Neutrophil (primary cell): ENCODE measurements around the gene RAD54L.

Source experiments
- H3K27ac ChIP-seq: fragments of 200-600 bp; sonication (generic); 2 replicates; pipeline ENCODE4 v1.5.1; 2016; ENCODE audit warnings: mild to moderate bottlenecking, moderate library complexity
- H3K27me3 ChIP-seq: fragments of 200-600 bp; sonication (generic); 2 replicates; pipeline ENCODE4 v1.6.0; 2016; ENCODE audit warnings: mild to moderate bottlenecking
- H3K36me3 ChIP-seq: fragments of 200-600 bp; sonication (generic); 2 replicates; pipeline ENCODE4 v1.5.1; 2017
- H3K4me1 ChIP-seq, 2 experiments: fragments of 200-600 bp in 1 of 2; sonication (generic) in 1 of 2; 1 replicate in 1 of 2; 2 replicates in 1 of 2; pipeline versions ENCODE4 v1.5.1 to v1.6.1; 2013 to 2016; ENCODE audit warnings: low read depth in 1 of 2, low read length in 1 of 2, mild to moderate bottlenecking in 1 of 2, moderate library complexity in 1 of 2; ENCODE audit not compliant: control insufficient read depth in 1 of 2, insufficient read depth in 1 of 2
- H3K4me3 ChIP-seq, 2 experiments: fragments of 200-600 bp in 1 of 2; sonication (generic) in 1 of 2; 1 replicate in 1 of 2; 2 replicates in 1 of 2; pipeline ENCODE4 v1.5.1; 2013 to 2016; ENCODE audit warnings: low read depth in 1 of 2, low read length in 1 of 2, mild to moderate bottlenecking in 1 of 2, moderate library complexity in 1 of 2
- H3K9me3 ChIP-seq: fragments of 200-600 bp; sonication (generic); 2 replicates; pipeline ENCODE4 v1.5.1; 2016
- CTCF ChIP-seq: fragments of 200-600 bp; sonication (generic); IDR thresholded peaks from 2 replicates; pipeline ENCODE4 v1.5.1; 2016; ENCODE audit warnings: antibody characterized with exemption

Gene RAD54L

GRCh38 chr1:46256523-46256922, 9.0 kb downstream of the RAD54L start:
- no peaks in the 10 kb centered on the region for H3K27me3 ChIP-seq
- no peak overlapping the region for H3K4me3 ChIP-seq
- no peak overlapping the region for H3K27ac ChIP-seq
- H3K4me1 ChIP-seq = no peaks in the 10 kb centered on the region
- no peaks in the 10 kb centered on the region for H3K9me3 ChIP-seq
- H3K36me3 ChIP-seq = peaks cover 27% of the 10 kb centered on the region
- no peak for TF ChIP-seq CTCF

- Histone ChIP-seq H3K27ac (no peak overlapping the region), H3K4me3 (no peak overlapping the region), H3K4me1 (peaks cover 15 to 16% of the 10 kb centered on the region in 2 experiments), H3K9me3 (no peaks in the 10 kb centered on the region), H3K36me3 (peaks cover 23% of the 10 kb centered on the region), H3K27me3 (no peaks in the 10 kb centered on the region)
- TF ChIP-seq CTCF = no peak
These were observed 14.9 kb downstream of the RAD54L start for GRCh38 chr1:46262508-46262907.

GRCh38 chr1:46263146-46263545, 15.6 kb downstream of the RAD54L start:
- no peak overlapping the region for H3K4me3 ChIP-seq
- H3K36me3 ChIP-seq = peaks cover 29% of the 10 kb centered on the region
- H3K4me1 ChIP-seq = peaks cover 15 to 16% of the 10 kb centered on the region in 2 experiments
- H3K9me3 ChIP-seq = no peaks in the 10 kb centered on the region
- TF ChIP-seq CTCF = no peak
- no peaks in the 10 kb centered on the region for H3K27me3 ChIP-seq
- no peak overlapping the region for H3K27ac ChIP-seq

GRCh38 chr1:46268578-46268977, 21.0 kb downstream of the RAD54L start:
- no peak overlapping the region for H3K27ac ChIP-seq
- no peak for TF ChIP-seq CTCF
- no peak overlapping the region for H3K4me3 ChIP-seq
- peaks cover 15 to 16% of the 10 kb centered on the region in 2 experiments for H3K4me1 ChIP-seq
- no peaks in the 10 kb centered on the region for H3K9me3 ChIP-seq
- peaks cover 40% of the 10 kb centered on the region for H3K36me3 ChIP-seq
- H3K27me3 ChIP-seq = no peaks in the 10 kb centered on the region

- Histone ChIP-seq H3K9me3 (no peaks in the 10 kb centered on the region), H3K27ac (no peak overlapping the region), H3K4me1 (no peaks in the 10 kb centered on the region), H3K4me3 (no peak overlapping the region), H3K27me3 (no peaks in the 10 kb centered on the region), H3K36me3 (peaks cover 73% of the 10 kb centered on the region)
- no peak for TF ChIP-seq CTCF
These were observed 26.9 kb downstream of the RAD54L start for GRCh38 chr1:46274225-46275029.
